Gastrocnemius medialis (tissue), 4 donors: ENCODE results near the gene SLC41A2. TPM values are rescaled to one million over a fixed set of nuclear protein-coding genes. Genes with fewer than 3 reads are reported as not detected.
"Not testable (repeated sequence)": the region's sequence is repeated elsewhere in the genome, so short reads cannot be mapped to it uniquely, and the experiment has no call there.

Experiments
- ATAC-seq, 2 donors: fragments of 150-250 bp; one replicate each; pipeline ENCODE4 v1.9.1; 2016
- DNase-seq, 2 donors: peaks; one replicate each; pipeline ENCODE4 v3.0.0-alpha.2; 2019
- H3K27ac ChIP-seq, 4 donors: fragments of 200-600 bp; sonication (generic); 1 replicate in 1 of 4; 2 replicates in 3 of 4; pipeline ENCODE4 v1.5.1; 2016 to 2018; ENCODE audit warnings: mild to moderate bottlenecking in 2 of 4, moderate library complexity in 1 of 4
- H3K27me3 ChIP-seq, 3 donors: fragments of 200-600 bp; sonication (generic) in 2 of 3; 1 replicate in 1 of 3; 2 replicates in 2 of 3; pipeline versions ENCODE4 v1.5.1 to v1.6.0; 2016 to 2019; ENCODE audit warnings: mild to moderate bottlenecking in 1 of 3, moderate library complexity in 1 of 3
- H3K36me3 ChIP-seq, 2 donors: fragments of 200-600 bp; sonication (generic) in 1 of 2; one replicate each; pipeline ENCODE4 v1.5.1; 2017 to 2018
- H3K4me1 ChIP-seq, 2 donors: fragments of 200-600 bp; sonication (generic) in 1 of 2; one replicate each; pipeline ENCODE4 v1.5.1; 2016 to 2017; ENCODE audit warnings: mild to moderate bottlenecking in 2 of 2
- H3K4me3 ChIP-seq, 4 donors: fragments of 200-600 bp; sonication (generic) in 3 of 4; 1 replicate in 1 of 4; 2 replicates in 3 of 4; pipeline ENCODE4 v1.5.1; 2016 to 2019; ENCODE audit warnings: mild to moderate bottlenecking in 2 of 4
- H3K9me3 ChIP-seq, 3 donors: fragments of 200-600 bp; sonication (generic) in 2 of 3; 1 replicate in 1 of 3; 2 replicates in 2 of 3; pipeline ENCODE4 v1.5.1; 2016 to 2019
- POLR2A ChIP-seq, 2 donors: fragments of 450-650 bp; IDR thresholded peaks; one replicate each; pipeline ENCODE4 v1.6.1; 2017; ENCODE audit warnings: antibody characterized with exemption in 2 of 2, mild to moderate bottlenecking in 2 of 2, moderate library complexity in 2 of 2
- in situ Hi-C, 4 donors: fragments of 200-750 bp; cut with MboI; loops; one replicate each; pipeline versions ENCODE4 v1.15.0 to v1.8.0; 2017; ENCODE audit warnings: low sequenced_read_pairs in 4 of 4
- intact Hi-C: fragments of 100-400 bp; cut with DNase I; formaldehyde crosslinking; loops from one replicate; pipeline ENCODE4 v1.15.1; 2023; ENCODE audit warnings: low total_unique reads
- total RNA-seq, 4 donors: library from RNA; depleted of rRNA; stranded (reverse); fragments of >200 nt; gene quantifications; one replicate each; pipeline versions ENCODE4 v1.1.0 to v1.2.3, GENCODE V29; 2016
- TF ChIP-seq, protein P1 (sequence below), 5 experiments: fragments of 450-650 bp in 3 of 5; fragments of 200-600 bp in 2 of 5; sonication (generic) in 2 of 5; IDR thresholded peaks in 4 of 5; conservative IDR thresholded peaks in 1 of 5; 1 replicate in 4 of 5; 2 replicates in 1 of 5; pipeline ENCODE4 v1.5.1; 2016 to 2019; ENCODE audit warnings: antibody characterized with exemption in 5 of 5, mild to moderate bottlenecking in 3 of 5, moderate library complexity in 3 of 5

The SLC41A2 gene
- total RNA-seq, 4 donors from 2014 or later, result 0.35 to 4.5 (median 0.83) TPM

DNA sequence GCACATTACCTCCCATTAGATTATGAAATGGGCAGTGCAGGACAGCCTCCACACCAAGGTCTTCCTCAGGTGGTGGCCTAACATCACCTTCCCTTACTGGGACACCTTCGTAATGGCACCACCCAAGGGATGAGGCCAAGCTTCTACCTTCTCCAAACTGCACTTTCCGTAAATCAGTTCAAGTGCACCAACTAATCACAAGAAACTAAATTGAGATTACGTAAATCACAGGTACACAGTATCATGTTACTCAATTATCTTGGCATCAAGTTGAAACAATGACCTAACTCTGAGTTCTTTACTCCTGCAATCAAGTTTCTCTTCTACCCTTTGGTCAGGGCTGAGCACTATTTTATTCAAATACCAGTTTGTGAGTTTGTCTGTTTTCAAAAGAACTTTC, 13.8 kb downstream of the SLC41A2 start:
- ATAC-seq (no peak), DNase-seq (no peak)
- H3K4me3 ChIP-seq, result no peak overlapping the region
- H3K36me3 ChIP-seq, result no peaks in the 10 kb centered on the region
- H3K4me1 ChIP-seq, result no peaks in the 10 kb centered on the region
- in situ Hi-C loops (no loop called here), intact Hi-C loops (no loop called here)
- H3K27me3 ChIP-seq, result peaks cover 0 to 7% (median 0%) of the 10 kb centered on the region in 3 donors
- no peaks in the 10 kb centered on the region for H3K9me3 ChIP-seq
- H3K27ac ChIP-seq, result no peak overlapping the region
- TF ChIP-seq, protein P1, sequence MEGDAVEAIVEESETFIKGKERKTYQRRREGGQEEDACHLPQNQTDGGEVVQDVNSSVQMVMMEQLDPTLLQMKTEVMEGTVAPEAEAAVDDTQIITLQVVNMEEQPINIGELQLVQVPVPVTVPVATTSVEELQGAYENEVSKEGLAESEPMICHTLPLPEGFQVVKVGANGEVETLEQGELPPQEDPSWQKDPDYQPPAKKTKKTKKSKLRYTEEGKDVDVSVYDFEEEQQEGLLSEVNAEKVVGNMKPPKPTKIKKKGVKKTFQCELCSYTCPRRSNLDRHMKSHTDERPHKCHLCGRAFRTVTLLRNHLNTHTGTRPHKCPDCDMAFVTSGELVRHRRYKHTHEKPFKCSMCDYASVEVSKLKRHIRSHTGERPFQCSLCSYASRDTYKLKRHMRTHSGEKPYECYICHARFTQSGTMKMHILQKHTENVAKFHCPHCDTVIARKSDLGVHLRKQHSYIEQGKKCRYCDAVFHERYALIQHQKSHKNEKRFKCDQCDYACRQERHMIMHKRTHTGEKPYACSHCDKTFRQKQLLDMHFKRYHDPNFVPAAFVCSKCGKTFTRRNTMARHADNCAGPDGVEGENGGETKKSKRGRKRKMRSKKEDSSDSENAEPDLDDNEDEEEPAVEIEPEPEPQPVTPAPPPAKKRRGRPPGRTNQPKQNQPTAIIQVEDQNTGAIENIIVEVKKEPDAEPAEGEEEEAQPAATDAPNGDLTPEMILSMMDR (IDR thresholded peaks at IDR 0.05 in 4 of 5, conservative IDR thresholded peaks at IDR 0.05 in 1 of 5), result no peak
- no peak for TF ChIP-seq POLR2A (IDR thresholded peaks at IDR 0.05)

DNA sequence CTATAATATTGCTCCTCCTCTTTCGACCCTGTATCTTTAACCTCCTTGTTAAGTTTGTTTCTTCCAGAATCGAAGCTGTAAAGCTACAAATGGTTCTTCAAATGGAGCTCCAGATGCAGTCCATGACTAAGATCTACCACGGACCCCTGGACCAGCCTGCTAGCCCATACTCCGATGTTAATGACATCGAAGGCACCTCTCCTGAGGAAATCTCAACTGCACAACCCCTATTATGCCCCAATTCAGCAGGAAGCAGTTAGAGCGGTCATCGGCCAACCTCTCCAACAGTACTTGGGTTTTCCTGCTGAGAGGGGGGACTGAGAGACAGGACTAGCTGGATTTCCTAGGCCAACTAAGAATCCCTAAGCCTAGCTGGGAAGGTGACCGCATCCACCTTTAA, 14.7 kb downstream of the SLC41A2 start:
- H3K4me1 ChIP-seq, in situ Hi-C loops, H3K4me3 ChIP-seq, H3K9me3 ChIP-seq, H3K27me3 ChIP-seq, DNase-seq, H3K36me3 ChIP-seq, ATAC-seq, intact Hi-C loops, H3K27ac ChIP-seq: not testable (repeated sequence)

DNA sequence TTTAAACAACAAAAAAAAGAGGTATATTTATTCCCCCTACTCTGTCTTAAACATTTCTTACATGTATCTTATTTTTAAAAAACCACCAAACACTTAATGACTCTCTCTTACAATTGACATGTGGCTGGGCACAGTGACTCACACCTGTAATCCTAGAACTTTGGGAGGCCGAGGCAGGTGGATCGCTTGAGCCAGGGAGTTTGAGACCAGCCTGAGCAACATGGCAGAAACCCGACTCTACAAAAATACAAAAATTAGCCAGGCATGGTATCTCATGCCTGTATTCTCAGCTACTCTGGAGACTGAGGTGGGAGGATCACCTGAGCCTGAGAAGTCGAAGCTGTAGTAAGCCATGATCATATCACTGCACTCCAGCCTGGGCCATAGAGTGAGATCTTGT, 16.0 kb downstream of the SLC41A2 start:
- TF ChIP-seq, protein P1 (IDR thresholded peaks at IDR 0.05 in 4 of 5, conservative IDR thresholded peaks at IDR 0.05 in 1 of 5), result no peak
- TF ChIP-seq POLR2A (IDR thresholded peaks at IDR 0.05), result no peak
- intact Hi-C loops, result no loop called here

DNA sequence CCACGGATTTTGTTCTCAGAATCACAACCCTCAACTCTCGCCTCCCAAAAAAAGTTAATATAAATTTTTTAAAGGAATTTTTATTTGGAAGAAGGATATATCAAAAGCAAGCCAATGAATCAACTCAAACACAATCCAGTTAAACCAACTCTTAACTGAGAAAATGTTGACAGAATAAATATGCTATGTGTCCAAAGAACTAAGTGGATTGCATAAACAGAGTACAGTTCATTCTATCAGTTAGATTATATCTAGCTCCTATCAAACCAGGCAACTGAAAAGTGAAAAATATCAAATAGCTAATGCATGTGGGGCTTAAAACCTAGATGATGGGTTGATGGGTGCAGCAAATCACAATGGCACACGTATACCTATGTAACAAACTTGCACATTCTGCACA, 16.6 kb downstream of the SLC41A2 start:
- Histone ChIP-seq H3K27ac (no peak overlapping the region), H3K4me1 (no peaks in the 10 kb centered on the region), H3K36me3 (no peaks in the 10 kb centered on the region), H3K4me3 (no peak overlapping the region), H3K9me3 (no peaks in the 10 kb centered on the region), H3K27me3 (no peaks in the 10 kb centered on the region)
- TF ChIP-seq, protein P1 (IDR thresholded peaks at IDR 0.05 in 4 of 5, conservative IDR thresholded peaks at IDR 0.05 in 1 of 5), result no peak
- no peak for TF ChIP-seq POLR2A (IDR thresholded peaks at IDR 0.05)
- DNase-seq, result no peak
- ATAC-seq, result no peak
- in situ Hi-C loops, result no loop called here
- intact Hi-C loops, result no loop called here

More for the DNA sequence above, 16.0 kb downstream of the SLC41A2 start:
- in situ Hi-C loops, result no loop called here
- DNase-seq (no peak), ATAC-seq (no peak)
- Histone ChIP-seq H3K36me3 (no peaks in the 10 kb centered on the region), H3K4me1 (no peaks in the 10 kb centered on the region), H3K9me3 (no peaks in the 10 kb centered on the region), H3K4me3 (no peak overlapping the region), H3K27me3 (no peaks in the 10 kb centered on the region), H3K27ac (no peak overlapping the region)

DNA sequence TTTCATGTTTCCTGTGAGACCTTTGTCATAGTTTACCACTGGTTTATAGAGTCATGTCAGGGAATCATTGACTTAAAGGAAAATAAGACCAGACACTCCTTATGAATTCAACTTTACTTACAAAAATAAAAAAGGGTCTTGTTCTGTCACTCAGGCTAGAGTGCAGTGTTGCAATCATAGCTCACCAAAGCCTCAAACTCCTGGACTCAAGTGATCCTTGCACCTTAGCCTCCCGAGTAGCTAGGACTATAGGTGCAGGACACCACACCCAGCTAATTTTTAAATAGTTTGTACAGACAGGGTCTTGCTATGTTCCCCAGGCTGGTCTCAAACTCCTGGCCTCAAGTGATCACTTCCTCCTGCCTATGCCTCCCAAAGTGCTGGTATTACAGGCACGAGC, 19.0 kb downstream of the SLC41A2 start:
- in situ Hi-C loops, result no loop called here
- Histone ChIP-seq H3K9me3 (no peaks in the 10 kb centered on the region), H3K27ac (no peak overlapping the region), H3K36me3 (no peaks in the 10 kb centered on the region), H3K4me1 (no peaks in the 10 kb centered on the region), H3K27me3 (no peaks in the 10 kb centered on the region), H3K4me3 (no peak overlapping the region)
- TF ChIP-seq, protein P1 (IDR thresholded peaks at IDR 0.05 in 4 of 5, conservative IDR thresholded peaks at IDR 0.05 in 1 of 5), result no peak
- no peak for TF ChIP-seq POLR2A (IDR thresholded peaks at IDR 0.05)
- intact Hi-C loops, result no loop called here
- DNase-seq (no peak), ATAC-seq (no peak)
